Measurements from ENCODE around the gene OR1E2.

GRCh38 chr17:3474212-3474611, 40.6 kb upstream of the OR1E2 start:
- TF ChIP-seq PKNOX1 (IDR thresholded peaks at IDR 0.05) = no peak
- TF ChIP-seq CBX3 (IDR thresholded peaks at IDR 0.05; ENCODE audit: borderline replicate concordance, low read depth) = no peak
- no peak for TF ChIP-seq JUND (IDR thresholded peaks at IDR 0.05; ENCODE audit: low read depth, low read length)
- TF ChIP-seq ZNF274 (IDR thresholded peaks at IDR 0.05; ENCODE audit: insufficient read depth, insufficient read length) = no peak
- no peak for TF ChIP-seq POLR2A (IDR thresholded peaks at IDR 0.05; ENCODE audit: low read depth, low read length)
